Stimulated activated CD4-positive, alpha-beta T cell treated with anti-CD3 and anti-CD28 coated beads, TNF-alpha, amount 100 ng/mL, for 1 hour (primary cell): ENCODE measurements around the gene CCDC141.
"Not testable (repeated sequence)": the region's sequence is repeated elsewhere in the genome, so short reads cannot be mapped to it uniquely, and the experiment has no call there.

Experiments used
- DNase-seq, 3 donors: peaks; one replicate each; pipeline ENCODE4 v3.0.0-alpha.2; 2020; ENCODE audit warnings: low read depth in 3 of 3, low spot score in 1 of 3

CCDC141 gene

DNA sequence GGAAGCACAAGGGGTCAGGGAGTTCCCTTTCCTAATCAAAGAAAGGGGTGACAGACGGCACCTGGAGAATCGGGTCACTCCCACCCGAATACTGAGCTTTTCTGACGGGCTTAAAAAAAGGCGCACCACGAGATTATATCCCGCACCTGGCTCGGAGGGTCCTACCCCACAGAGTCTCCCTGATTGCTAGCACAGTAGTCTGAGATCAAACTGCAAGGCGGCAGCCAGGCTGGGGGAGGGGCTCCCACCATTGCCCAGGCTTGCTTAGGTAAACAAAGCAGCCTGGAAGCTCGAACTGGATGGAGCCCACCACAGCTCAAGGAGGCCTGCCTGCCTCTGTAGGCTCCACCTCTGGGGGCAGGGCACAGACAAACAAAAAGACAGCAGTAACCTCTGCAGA is 67.3 kb downstream of the CCDC141 start:
- not testable (repeated sequence) for DNase-seq

GRCh38 chr2:178980815-178981214 is 69.1 kb downstream of the CCDC141 start:
- no peak for DNase-seq

DNA sequence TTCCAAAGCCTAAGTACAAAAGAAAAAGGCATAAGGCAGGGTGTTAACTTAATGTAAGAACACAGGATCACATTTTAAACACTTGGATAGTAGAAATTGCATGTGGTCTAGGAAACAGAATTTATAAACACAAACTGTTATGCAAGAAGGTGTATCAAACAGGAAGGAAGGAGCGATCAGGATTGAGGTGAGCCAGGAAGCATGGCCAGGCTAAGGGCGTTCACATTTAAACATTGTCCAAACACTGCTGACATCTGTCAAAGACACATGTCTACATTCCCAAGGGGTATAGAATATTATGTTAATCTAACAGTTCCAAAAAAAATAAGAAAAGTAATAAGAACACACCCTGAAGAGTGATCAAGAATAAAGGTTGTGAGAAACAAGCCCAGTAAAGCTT is 71.3 kb downstream of the CCDC141 start:
- no peak for DNase-seq

DNA sequence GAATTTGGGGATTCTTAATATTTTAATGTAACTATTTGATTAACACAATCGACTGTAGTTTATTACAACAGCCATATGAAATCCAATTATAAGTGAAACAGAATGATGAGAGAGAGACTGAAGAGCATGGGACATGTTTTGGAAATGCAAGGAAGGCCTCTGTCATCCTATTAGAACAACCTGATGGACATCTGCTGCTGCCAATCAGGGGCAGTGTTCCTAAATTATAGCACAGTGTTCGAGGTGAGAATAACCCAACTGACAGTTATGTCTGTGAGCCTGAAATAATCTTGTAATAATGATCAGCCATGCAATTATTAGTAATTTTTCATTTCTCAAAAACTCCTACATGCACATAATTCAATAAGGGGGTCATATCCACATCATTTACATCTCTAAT is 73.6 kb downstream of the CCDC141 start:
- no peak for DNase-seq

DNA sequence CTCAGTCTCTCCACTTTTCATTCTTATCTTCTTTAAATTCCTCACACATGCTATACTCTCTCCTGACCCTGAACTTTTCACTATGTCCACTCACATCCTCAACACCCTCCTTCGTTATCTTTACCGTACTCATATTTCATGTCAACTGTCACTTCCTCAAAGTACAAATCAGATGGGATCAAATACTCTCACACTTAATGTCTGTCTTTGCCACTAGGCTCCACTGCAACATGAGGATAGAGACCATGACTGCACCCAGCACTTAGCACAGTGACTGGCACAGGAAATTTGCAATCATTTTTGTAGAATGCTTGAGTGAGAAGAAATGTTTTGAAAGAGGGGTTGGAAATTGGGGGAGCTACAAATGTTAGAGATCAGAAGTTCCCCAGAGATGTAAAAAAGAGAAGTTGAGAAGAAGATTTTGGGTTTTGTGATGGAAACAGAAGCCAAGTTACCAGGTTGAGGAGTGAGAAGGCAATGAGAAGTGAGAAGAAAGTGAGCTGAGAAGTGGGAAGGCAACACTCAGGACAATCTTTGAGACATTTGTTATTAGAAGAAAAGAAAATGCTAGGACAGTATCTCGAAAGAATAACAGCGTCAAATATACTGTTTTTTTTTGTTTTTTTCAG is 87.0 kb downstream of the CCDC141 start:
- no peak for DNase-seq

GRCh38 chr2:178962152-178962551 is 87.8 kb downstream of the CCDC141 start:
- DNase-seq: no peak

DNA sequence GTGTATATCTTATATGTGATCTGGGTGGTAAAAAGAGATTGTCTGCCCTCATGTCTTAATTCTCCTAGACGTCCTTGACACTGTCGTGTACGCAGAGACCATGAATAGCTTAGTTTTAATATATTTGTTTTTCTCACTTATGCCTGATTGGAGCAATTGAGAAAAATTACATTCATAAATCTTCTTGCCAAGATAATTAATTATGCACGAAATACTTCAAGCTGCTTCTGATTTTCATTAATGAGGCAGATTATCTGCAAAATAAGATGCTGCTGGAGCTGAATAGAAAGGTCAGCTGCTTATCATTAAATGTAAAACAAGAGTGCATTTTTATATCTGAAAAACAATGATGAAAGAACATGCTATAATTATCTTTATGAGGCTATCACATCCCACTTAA is 95.9 kb downstream of the CCDC141 start:
- no peak for DNase-seq

- DNase-seq: no peak
Measured at GRCh38 chr2:178951266-178952006, 98.5 kb downstream of the CCDC141 start.

- no peak for DNase-seq
Measured at GRCh38 chr2:178949584-178949983, 100.4 kb downstream of the CCDC141 start.

GRCh38 chr2:178949151-178949550 is 100.8 kb downstream of the CCDC141 start:
- no peak for DNase-seq

- DNase-seq: no peak
Measured at GRCh38 chr2:178947006-178947405, 102.9 kb downstream of the CCDC141 start.

GRCh38 chr2:178946494-178946893 is 103.4 kb downstream of the CCDC141 start:
- no peak for DNase-seq

- DNase-seq: no peak
Measured at GRCh38 chr2:178943745-178944144, 106.2 kb downstream of the CCDC141 start.

DNA sequence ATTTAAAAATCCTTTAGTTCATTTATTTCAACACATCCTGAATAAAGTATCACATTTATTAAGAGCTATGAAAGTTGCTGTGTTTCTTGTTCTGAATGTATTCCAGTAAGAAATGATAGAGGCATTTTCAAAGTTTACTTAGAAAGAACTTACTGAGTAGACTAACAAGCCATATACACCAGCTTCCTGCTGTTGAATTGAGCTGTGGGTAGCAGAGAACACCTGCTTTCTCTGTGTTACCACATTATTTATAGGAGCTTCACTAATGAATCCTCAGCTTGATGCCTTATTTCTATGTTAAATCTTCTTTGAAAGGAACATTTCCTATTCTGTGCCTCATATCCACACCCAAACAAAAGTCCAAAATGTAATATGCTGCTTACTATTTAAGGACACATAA is 115.4 kb downstream of the CCDC141 start:
- no peak for DNase-seq

DNA sequence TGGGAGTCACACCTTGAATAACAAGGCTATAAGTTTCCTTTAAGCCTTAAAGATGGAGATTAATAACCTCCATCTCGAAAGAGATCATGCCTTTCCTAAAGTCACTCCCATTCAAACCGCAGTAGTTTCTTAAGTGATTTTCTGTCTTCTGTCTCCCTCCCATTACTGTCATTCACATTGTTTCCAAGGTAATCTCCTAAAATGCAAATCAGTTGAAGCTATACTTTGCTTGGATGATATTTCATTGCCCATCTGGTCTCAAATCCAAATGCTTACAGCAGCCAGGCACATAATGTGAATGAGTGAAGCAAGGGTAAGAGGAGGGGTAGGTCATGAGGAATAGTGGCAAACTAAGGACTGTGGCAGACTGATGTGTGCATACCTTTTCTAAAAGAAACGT is 116.4 kb downstream of the CCDC141 start:
- no peak for DNase-seq

GRCh38 chr2:178928077-178928476 is 121.9 kb downstream of the CCDC141 start:
- no peak for DNase-seq

- DNase-seq: no peak
Measured at GRCh38 chr2:178927173-178927572, 122.8 kb downstream of the CCDC141 start.

DNA sequence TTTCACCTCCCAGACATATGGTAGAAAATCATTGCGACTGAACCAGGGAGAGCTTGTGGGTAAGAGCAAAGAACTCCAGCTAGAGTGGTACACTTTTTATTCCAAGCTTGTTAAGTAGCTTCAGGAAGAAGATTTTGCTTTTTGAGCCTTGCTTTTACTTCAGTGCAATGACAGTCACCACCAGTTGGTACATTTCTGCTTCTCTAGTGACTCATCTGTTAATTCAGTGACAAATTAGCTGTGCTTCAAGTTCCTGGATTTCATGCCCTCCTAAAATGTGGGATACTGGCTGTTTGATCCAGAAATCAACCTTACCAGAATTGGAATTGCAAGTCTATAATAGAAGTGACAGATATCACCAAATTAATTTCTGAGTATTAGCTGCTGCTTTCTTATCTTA is 125.1 kb downstream of the CCDC141 start:
- DNase-seq: no peak

DNA sequence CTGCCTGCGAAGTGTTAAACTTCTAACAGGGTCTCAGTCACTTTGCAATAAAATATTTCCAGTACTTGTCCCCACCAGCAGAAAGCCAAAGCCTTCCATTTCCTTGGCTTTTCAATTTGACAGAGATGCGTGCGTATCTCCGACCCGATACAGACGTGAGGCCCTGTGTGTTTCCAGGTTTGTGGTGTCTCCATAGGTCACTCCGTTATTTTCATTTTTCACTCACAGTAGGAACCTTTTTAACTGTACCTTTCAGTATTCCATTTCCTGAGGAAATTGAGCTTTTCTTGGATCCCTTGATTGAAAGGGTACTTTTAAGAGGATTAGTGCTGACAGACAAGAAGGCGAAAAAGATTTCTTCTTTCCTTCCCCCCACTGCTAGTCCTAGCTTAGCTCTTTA is 126.4 kb downstream of the CCDC141 start:
- no peak for DNase-seq

DNA sequence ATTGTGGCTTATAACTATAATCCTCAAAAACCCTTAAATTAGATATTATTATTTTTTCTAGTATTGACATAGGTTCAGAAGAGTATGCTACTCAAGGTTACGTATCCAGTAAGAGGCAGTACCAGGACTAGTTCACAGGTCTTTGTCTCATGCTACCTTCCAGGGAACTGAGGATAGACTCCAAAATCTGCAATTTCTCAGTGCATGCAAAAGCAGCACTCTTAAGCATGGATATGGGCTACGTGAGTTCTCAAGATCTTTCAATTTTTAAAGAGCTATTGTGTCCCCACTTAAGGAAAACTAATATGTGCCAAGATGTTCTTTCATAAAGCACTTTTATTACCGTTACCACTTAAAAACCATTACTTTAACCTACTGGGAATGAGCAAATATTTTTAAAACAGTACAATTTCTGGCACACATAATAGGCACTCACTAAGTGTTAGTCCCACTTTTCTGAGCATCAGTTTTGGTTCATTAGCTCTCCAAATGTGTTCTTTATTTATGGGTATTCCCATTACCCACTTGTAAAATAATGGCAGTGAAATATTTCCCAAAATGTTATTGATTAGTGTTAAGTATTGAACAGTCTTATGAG is 128.9 kb downstream of the CCDC141 start:
- DNase-seq: no peak

GRCh38 chr2:178917555-178917954 is 132.4 kb downstream of the CCDC141 start:
- DNase-seq: no peak

- DNase-seq: no peak
Measured at GRCh38 chr2:178915423-178916173, 134.3 kb downstream of the CCDC141 start.
